GM13977 (cell line): ENCODE data around the gene CARM1.
"Not testable (repeated sequence)": the region's sequence is repeated elsewhere in the genome, so short reads cannot be mapped to it uniquely, and the experiment has no call there.

Source experiments
- DNase-seq: peaks from one replicate; pipeline ENCODE4 v3.0.0; 2012; ENCODE audit warnings: low spot score
- in situ Hi-C: fragments of 300-500 bp; cut with MboI; formaldehyde crosslinking; loops from one replicate; pipeline ENCODE4 v1.12.0; 2022; ENCODE audit warnings: low sequenced_read_pairs, low pct_unique_long_range_greater_than_20kb, mixed read lengths, inconsistent platforms; ENCODE audit not compliant: unreplicated experiment
- TF ChIP-seq, protein P1 (sequence below): IDR thresholded peaks from 2 replicates; pipeline ENCODE4 v1.5.1; 2012; ENCODE audit warnings: mild to moderate bottlenecking, control low read depth; ENCODE audit not compliant: insufficient read depth; ENCODE audit errors: extremely low read depth, missing control alignments

Gene CARM1

DNA sequence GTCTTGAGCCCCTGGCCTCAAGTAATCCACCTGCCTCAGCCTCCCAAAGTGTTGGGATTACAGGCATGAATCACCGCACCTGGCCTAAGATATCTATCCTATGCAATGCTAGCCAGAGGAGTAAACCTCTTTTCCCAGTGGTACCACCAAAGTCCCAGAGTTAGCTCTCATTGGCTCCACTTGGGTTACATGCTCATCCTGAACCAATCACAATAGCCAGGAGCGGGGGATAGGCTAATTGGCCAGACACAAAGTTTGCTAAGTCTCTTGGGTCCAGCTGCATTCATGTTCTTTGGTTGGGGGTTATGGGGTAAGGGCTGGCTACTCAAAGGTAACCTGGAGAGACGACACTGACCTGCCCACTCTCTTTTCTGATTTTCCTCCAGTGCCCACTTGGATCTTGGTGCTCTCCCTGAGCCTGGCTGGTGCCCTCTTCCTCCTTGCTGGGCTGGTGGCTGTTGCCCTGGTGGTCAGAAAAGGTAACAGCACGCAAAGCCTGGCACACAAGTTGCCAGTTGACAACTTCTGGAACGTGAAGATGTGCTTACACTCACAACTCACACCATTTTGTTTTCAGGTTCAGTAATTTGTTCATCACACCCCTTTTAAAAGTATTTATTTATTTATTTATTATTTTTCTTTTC, 15.4 kb upstream of the CARM1 start:
- in situ Hi-C loops = no loop called here
- peak; percentile 6 for DNase-seq
- TF ChIP-seq, protein P1, sequence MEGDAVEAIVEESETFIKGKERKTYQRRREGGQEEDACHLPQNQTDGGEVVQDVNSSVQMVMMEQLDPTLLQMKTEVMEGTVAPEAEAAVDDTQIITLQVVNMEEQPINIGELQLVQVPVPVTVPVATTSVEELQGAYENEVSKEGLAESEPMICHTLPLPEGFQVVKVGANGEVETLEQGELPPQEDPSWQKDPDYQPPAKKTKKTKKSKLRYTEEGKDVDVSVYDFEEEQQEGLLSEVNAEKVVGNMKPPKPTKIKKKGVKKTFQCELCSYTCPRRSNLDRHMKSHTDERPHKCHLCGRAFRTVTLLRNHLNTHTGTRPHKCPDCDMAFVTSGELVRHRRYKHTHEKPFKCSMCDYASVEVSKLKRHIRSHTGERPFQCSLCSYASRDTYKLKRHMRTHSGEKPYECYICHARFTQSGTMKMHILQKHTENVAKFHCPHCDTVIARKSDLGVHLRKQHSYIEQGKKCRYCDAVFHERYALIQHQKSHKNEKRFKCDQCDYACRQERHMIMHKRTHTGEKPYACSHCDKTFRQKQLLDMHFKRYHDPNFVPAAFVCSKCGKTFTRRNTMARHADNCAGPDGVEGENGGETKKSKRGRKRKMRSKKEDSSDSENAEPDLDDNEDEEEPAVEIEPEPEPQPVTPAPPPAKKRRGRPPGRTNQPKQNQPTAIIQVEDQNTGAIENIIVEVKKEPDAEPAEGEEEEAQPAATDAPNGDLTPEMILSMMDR = peak; percentile 28

- DNase-seq, in situ Hi-C loops: not testable (repeated sequence)
These were observed 14.5 kb upstream of the CARM1 start for GRCh38 chr19:10856899-10857298.

DNA sequence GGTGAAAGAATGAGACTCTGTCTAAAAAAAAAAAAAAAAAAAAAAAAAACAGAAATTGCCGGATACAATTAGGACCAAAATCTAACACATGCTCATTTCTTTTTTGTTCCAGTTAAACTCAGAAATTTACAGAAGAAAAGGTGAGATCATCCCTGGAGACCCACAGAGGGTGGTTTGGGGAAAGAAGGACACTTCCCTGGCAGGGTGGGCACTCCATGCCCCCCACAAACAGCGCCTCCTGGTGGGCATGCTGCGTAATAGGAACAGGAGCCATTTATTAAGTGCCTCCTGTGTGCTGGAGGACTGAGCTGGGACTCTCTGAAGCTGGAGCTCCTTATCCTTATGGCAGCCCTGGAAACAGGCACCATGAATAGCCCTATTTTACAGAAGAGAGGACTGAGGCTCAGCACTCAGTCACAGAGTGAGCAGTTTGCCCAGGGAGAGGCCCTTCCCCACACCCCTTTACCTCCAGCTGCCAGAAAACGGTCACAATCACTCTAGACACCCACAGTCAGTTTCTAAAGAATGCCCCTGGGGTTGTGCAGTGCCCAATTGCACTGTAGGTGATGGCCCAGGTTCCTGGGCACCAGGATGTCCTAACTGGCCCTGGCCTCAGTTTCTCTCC, 13.0 kb upstream of the CARM1 start:
- peak; percentile 45 for DNase-seq
- TF ChIP-seq, protein P1 = peak; percentile 84
- in situ Hi-C loops = no loop called here

GRCh38 chr19:10861103-10861651, 10.2 kb upstream of the CARM1 start:
- in situ Hi-C loops = no loop called here
- peak; percentile 14 for DNase-seq
- TF ChIP-seq, protein P1 = peak; percentile 54

DNA sequence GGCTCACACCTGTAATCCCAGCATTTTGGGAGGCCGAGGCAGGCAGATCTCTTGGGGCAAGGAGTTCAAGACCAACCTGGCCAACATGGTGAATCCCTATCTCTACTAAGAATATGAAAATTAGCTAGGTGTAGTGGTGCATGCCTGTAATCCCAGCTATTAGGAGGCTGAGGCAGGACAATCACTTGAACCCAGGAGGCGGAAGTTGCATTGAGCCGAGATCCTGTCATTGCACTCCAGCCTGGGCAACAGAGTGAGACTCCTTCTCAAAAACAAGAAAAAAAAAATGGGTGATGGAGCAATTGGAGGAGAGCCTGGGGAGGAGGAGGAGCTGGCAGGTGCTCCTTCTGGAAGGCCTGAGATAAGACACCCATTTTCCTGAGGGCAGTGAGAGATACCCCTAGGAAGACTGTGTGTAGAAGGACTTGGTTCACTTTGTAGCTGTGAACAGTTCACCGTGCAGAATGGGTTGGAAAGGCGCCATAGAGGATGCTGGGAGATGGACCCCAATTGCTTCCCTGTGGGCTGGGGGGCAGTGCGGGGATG, 8.7 kb upstream of the CARM1 start:
- in situ Hi-C loops = no loop called here
- TF ChIP-seq, protein P1 = no peak
- DNase-seq = peak; percentile 1

DNA sequence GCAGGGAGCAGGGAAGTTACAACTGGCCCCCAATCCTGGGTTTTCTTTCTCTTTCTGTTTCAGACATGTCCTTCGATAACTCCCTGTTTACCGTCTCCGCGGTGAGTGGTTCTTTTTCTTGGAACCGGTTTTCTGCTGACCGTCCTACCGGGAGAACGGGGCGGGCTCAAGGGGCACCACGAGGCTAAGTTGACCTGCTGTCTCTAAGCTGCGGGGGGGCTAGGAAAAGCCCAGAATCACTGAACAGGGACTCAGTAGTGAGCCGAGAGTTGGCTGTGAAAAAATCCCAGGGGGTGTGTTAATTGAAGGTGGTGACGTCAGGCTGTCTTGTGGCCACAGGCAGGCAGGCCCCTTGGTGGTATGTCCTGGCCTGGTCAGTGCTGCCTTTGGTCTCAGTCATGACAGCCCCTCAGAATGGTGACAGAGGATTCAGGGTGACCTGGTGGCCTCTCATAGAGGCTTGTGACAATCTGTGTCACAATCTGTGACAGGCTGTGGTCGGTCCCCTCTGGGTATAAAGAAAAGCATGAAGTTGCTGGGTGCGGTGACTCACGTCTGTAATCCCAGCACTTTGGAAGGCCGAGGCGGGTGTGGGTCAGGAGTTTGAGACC, 8.1 kb upstream of the CARM1 start:
- in situ Hi-C loops = no loop called here
- peak; percentile 7 for DNase-seq
- TF ChIP-seq, protein P1 = no peak

DNA sequence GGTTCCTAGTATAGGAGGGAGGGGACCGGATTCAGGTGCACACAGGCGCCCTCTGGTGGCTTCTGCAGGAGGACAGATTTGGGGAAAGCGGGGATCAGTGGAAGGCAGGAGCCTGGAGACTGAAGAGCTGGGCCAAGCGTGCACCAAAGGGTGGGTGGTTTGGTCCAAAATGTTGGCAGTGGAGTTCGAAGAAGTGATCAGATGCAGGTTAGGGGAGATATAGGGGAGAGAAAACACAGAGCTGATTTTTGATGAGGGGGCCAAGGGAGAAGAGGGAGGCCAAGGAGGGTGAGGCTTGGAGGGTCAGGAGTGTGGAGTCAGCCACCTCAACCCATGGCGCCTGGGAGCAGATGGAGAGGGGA, 6.8 kb upstream of the CARM1 start:
- DNase-seq = peak; percentile 82
- TF ChIP-seq, protein P1 = peak; percentile 89

More for the DNA sequence above, 6.8 kb upstream of the CARM1 start:
- in situ Hi-C loops = no loop called here
